ENCODE results near the gene HNRNPD. TPM values are rescaled to one million over a fixed set of nuclear protein-coding genes. Genes with fewer than 3 reads are reported as not detected.
A peak's percentile ranks its signal among the peaks of the same experiment; 100 is the strongest.

HNRNPD gene
- total and polyA plus RNA-seq, 2 of the 13 experiments (the other 11 are each of a cell fraction or from before 2014, with no cell fraction given), result 64.0 to 69.7 TPM

DNA sequence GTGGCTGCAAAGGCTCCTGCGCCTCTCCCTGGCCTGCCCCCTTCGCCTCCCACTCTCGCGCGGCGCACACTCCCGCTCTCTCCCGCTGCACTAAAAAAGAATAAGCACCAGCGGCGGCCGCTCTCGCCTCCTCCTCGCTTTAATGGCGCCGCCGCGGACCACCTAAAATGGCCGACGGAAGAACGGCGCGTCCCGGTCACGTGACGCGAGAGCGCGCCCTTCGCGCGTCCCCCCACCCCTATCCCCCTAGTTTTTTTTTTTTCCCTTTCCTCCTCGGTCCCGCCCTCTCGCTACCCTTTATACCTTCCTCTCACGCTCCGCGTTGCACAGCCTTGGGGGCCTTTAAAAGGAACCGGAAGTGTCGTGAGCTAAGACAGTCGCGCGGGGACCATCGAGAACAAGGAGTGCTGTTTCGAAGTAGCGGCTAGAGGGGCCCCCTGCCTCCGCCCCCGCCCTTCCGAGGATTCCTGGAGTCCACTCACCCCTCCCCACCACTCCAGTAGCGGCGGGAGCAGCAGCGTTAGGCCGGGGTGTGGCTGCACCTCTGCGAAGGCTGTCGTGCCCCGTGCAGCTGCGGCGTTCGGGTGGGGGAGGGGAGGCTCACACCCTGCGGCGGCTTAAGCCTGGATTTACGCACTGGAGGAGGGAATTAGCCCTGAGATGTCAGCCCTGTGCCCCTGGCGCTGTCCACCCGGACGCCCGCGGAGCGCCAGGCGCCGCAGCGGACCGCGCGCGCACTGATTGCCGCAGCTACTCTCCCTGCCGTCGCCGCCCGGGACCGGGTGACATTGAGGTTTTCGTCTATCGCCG, at the start of gene HNRNPD (continued):
- TF ChIP-seq, protein P1, sequence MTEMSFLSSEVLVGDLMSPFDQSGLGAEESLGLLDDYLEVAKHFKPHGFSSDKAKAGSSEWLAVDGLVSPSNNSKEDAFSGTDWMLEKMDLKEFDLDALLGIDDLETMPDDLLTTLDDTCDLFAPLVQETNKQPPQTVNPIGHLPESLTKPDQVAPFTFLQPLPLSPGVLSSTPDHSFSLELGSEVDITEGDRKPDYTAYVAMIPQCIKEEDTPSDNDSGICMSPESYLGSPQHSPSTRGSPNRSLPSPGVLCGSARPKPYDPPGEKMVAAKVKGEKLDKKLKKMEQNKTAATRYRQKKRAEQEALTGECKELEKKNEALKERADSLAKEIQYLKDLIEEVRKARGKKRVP (CRISPR knock-in tag; IDR thresholded peaks at IDR 0.05), result peak in 1 of 2 experiments; percentile 69; a peak in 2 of 4 replicates
- TF ChIP-seq KLF6 (CRISPR knock-in tag; IDR thresholded peaks at IDR 0.05) (peak; percentile 92), GABPB1 (CRISPR knock-in tag; IDR thresholded peaks at IDR 0.05) (peak; percentile 95), KLF9 (CRISPR knock-in tag; IDR thresholded peaks at IDR 0.05; ENCODE audit: low read depth) (0 out of 2 replicates have a peak, but pooled peaks have one; percentile 28), ZNF891 (CRISPR knock-in tag; IDR thresholded peaks at IDR 0.05) (peak; percentile 44; the same call in 1 of the 2 replicates), ZNF382 (CRISPR knock-in tag; IDR thresholded peaks at IDR 0.05; ENCODE audit: borderline replicate concordance) (no peak), ZNF484 (CRISPR knock-in tag; IDR thresholded peaks at IDR 0.05; ENCODE audit: borderline replicate concordance, low read depth) (no peak), ZNF841 (CRISPR knock-in tag; IDR thresholded peaks at IDR 0.05; ENCODE audit: borderline replicate concordance) (peak; percentile 88; the same call in 1 of the 2 replicates), RFX5 (IDR thresholded peaks at IDR 0.05; ENCODE audit: low read depth, low read length) (0 out of 2 replicates have a peak, but pooled peaks have one; percentile 27), MED13 (CRISPR knock-in tag; IDR thresholded peaks at IDR 0.05) (peak; percentile 70; the same call in 1 of the 2 replicates), RBM22 (optimal IDR thresholded peaks at IDR 0.05; ENCODE audit: low read length) (no peak), MYC (CRISPR knock-in tag; IDR thresholded peaks at IDR 0.05; ENCODE audit: borderline replicate concordance) (peak; percentile 70), ZNF441 (CRISPR knock-in tag; IDR thresholded peaks at IDR 0.05; ENCODE audit: borderline replicate concordance) (peak; percentile 89), RFXANK (CRISPR knock-in tag; IDR thresholded peaks at IDR 0.05) (no peak), ZNF792 (CRISPR knock-in tag; IDR thresholded peaks at IDR 0.05) (peak; percentile 97)
- TF ChIP-seq, protein P2, sequence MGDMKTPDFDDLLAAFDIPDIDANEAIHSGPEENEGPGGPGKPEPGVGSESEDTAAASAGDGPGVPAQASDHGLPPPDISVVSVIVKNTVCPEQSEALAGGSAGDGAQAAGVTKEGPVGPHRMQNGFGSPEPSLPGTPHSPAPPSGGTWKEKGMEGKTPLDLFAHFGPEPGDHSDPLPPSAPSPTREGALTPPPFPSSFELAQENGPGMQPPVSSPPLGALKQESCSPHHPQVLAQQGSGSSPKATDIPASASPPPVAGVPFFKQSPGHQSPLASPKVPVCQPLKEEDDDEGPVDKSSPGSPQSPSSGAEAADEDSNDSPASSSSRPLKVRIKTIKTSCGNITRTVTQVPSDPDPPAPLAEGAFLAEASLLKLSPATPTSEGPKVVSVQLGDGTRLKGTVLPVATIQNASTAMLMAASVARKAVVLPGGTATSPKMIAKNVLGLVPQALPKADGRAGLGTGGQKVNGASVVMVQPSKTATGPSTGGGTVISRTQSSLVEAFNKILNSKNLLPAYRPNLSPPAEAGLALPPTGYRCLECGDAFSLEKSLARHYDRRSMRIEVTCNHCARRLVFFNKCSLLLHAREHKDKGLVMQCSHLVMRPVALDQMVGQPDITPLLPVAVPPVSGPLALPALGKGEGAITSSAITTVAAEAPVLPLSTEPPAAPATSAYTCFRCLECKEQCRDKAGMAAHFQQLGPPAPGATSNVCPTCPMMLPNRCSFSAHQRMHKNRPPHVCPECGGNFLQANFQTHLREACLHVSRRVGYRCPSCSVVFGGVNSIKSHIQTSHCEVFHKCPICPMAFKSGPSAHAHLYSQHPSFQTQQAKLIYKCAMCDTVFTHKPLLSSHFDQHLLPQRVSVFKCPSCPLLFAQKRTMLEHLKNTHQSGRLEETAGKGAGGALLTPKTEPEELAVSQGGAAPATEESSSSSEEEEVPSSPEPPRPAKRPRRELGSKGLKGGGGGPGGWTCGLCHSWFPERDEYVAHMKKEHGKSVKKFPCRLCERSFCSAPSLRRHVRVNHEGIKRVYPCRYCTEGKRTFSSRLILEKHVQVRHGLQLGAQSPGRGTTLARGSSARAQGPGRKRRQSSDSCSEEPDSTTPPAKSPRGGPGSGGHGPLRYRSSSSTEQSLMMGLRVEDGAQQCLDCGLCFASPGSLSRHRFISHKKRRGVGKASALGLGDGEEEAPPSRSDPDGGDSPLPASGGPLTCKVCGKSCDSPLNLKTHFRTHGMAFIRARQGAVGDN (CRISPR knock-in tag; IDR thresholded peaks at IDR 0.05), result peak; percentile 93
- TF ChIP-seq, protein P3, sequence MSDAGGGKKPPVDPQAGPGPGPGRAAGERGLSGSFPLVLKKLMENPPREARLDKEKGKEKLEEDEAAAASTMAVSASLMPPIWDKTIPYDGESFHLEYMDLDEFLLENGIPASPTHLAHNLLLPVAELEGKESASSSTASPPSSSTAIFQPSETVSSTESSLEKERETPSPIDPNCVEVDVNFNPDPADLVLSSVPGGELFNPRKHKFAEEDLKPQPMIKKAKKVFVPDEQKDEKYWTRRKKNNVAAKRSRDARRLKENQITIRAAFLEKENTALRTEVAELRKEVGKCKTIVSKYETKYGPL (CRISPR knock-in tag; IDR thresholded peaks at IDR 0.05), result peak; percentile 30; the same call in 1 of the 2 replicates
- TF ChIP-seq, protein P4, sequence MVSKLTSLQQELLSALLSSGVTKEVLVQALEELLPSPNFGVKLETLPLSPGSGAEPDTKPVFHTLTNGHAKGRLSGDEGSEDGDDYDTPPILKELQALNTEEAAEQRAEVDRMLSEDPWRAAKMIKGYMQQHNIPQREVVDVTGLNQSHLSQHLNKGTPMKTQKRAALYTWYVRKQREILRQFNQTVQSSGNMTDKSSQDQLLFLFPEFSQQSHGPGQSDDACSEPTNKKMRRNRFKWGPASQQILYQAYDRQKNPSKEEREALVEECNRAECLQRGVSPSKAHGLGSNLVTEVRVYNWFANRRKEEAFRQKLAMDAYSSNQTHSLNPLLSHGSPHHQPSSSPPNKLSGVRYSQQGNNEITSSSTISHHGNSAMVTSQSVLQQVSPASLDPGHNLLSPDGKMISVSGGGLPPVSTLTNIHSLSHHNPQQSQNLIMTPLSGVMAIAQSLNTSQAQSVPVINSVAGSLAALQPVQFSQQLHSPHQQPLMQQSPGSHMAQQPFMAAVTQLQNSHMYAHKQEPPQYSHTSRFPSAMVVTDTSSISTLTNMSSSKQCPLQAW (CRISPR knock-in tag; IDR thresholded peaks at IDR 0.05), result peak; percentile 94

Data from HepG2 (cell line).